ENCODE results near the gene PACS2.
"Not testable (repeated sequence)": the region's sequence is repeated elsewhere in the genome, so short reads cannot be mapped to it uniquely, and the experiment has no call there.

PACS2 gene

GRCh38 chr14:105294142-105294597 lies 20.4 kb upstream of the PACS2 start:
- Histone ChIP-seq H3K36me3 (ENCODE audit: control insufficient read depth, insufficient read depth, low read length) (no peaks in the 10 kb centered on the region), H3K9ac (ENCODE audit: low read length) (no peak overlapping the region), H3K27ac (ENCODE audit: low read depth, low read length) (no peak overlapping the region), H3K4me1 (ENCODE audit: control insufficient read depth, insufficient read depth, low read length) (peaks cover 5% of the 10 kb centered on the region), H3K4me3 (ENCODE audit: low read length) (no peak overlapping the region), H3K27me3 (ENCODE audit: control insufficient read depth, insufficient read depth, low read length) (no peaks in the 10 kb centered on the region)

GRCh38 chr14:105297311-105297710 lies 17.2 kb upstream of the PACS2 start:
- peaks cover 13% of the 10 kb centered on the region for H3K4me1 ChIP-seq (ENCODE audit: control insufficient read depth, insufficient read depth, low read length)
- H3K27me3 ChIP-seq (ENCODE audit: control insufficient read depth, insufficient read depth, low read length); H3K36me3 ChIP-seq (ENCODE audit: control insufficient read depth, insufficient read depth, low read length); H3K4me3 ChIP-seq (ENCODE audit: low read length); H3K27ac ChIP-seq (ENCODE audit: low read depth, low read length); H3K9ac ChIP-seq (ENCODE audit: low read length): not testable (repeated sequence)

DNA sequence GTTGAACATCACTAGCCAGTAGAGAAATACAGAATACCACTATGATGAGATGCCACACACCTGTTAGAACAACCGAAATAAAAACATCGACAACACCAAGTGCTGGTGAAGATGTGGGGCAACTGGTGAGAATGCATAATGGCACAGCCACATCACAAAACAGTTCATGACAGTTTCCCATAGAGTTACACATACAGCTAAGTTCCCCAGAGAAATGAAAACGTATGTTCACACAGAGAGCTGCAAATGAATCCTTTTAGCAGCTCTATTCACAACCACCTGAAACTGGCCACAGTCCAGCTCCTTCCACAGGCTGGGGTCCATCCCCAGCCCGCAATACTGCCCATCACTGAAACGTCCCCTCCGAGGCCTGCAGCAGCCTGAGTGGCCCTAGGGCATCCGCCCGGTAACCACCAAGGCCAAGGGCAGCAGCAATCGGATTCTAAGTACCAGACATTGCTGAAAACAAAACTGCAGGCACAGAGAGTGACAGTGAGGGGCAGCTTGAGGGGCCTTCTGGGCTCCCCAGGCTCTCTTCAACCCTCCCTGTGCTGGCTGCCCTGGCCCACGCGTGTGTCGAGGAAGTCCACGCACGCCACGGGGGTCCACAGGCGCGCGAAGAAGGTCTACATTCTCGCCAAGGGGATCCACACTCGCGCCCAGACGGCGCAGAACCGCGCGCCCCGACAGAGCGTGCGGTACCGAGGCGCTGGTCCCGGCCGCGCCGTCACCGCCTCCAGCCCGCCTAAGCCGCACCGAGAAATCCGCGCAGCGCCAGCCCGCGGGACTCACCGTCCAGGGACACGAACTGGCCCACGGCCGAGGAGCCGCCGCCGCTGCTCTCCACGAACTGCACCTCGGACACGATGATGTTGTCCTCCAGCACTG lies 14.7 kb upstream of the PACS2 start:
- Histone ChIP-seq H3K4me3 (ENCODE audit: low read length) (peak overlapping the region; percentile 95), H3K27me3 (ENCODE audit: control insufficient read depth, insufficient read depth, low read length) (no peaks in the 10 kb centered on the region), H3K9ac (ENCODE audit: low read length) (peak overlapping the region; percentile 7), H3K4me1 (ENCODE audit: control insufficient read depth, insufficient read depth, low read length) (peaks cover 8% of the 10 kb centered on the region), H3K36me3 (ENCODE audit: control insufficient read depth, insufficient read depth, low read length) (no peaks in the 10 kb centered on the region), H3K27ac (ENCODE audit: low read depth, low read length) (peak overlapping the region; percentile 97)

- Histone ChIP-seq H3K27ac (ENCODE audit: low read depth, low read length) (peak within 1 kb of the TSS; percentile 97), H3K9ac (ENCODE audit: low read length) (peak within 1 kb of the TSS; percentile 80), H3K36me3 (ENCODE audit: control insufficient read depth, insufficient read depth, low read length) (no peaks in the 10 kb centered on the region), H3K4me3 (ENCODE audit: low read length) (peak within 1 kb of the TSS; percentile 95), H3K4me1 (ENCODE audit: control insufficient read depth, insufficient read depth, low read length) (peaks cover 8% of the 10 kb centered on the region), H3K27me3 (ENCODE audit: control insufficient read depth, insufficient read depth, low read length) (no peaks in the 10 kb centered on the region)
Observed at GRCh38 chr14:105300542-105301102, 13.9 kb upstream of the PACS2 start, which contains the start of gene BRF1. Gene BRF1, minus strand, starts transcription at chr14:105301001. Its CDS starts 372 bp downstream, at chr14:105300629.

DNA sequence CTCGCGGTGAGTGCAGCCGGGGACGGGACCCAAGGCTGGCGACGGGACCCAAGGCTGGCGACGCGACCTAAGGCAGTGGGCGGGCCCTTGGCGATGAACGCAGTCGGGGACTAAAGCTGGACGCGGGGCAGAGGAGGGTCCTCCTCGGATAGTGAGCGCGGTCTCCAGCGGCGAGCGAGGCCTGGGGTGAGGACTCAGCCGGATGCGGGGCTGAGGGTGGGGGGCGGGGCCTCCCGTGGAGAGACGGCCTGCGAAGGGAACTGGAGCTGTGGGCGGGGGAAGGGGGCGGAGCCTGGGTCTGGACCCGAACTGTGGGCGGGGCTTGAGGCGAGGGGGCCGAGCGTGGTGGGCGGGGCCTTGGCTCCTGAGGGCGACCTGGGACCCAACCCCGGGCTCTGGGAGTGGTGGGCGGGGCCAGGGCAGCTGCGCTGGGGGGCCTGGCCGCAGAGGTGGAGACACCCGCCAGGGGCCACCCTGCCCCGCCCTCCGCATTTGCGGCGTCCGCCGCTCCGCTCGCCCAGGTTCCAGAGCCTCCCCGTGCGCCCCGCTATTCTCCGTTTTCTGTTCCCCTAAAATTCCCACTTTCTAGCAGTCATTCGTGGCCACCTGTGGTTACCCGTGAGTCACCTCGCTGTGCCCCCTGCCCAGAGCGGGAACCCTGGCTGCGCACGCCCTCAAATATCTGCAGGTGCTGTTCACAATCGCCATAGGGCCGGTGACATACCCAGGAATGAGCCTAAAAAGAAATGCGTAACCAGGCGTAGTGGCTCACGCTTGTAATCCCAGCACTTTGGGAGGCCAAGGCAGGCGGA lies 13.2 kb upstream of the PACS2 start:
- Histone ChIP-seq H3K4me1 (ENCODE audit: control insufficient read depth, insufficient read depth, low read length) (peaks cover 8% of the 10 kb centered on the region), H3K36me3 (ENCODE audit: control insufficient read depth, insufficient read depth, low read length) (no peaks in the 10 kb centered on the region), H3K4me3 (ENCODE audit: low read length) (peak overlapping the region; percentile 95), H3K27ac (ENCODE audit: low read depth, low read length) (peak overlapping the region; percentile 97), H3K27me3 (ENCODE audit: control insufficient read depth, insufficient read depth, low read length) (no peaks in the 10 kb centered on the region), H3K9ac (ENCODE audit: low read length) (peak overlapping the region; percentile 80)

DNA sequence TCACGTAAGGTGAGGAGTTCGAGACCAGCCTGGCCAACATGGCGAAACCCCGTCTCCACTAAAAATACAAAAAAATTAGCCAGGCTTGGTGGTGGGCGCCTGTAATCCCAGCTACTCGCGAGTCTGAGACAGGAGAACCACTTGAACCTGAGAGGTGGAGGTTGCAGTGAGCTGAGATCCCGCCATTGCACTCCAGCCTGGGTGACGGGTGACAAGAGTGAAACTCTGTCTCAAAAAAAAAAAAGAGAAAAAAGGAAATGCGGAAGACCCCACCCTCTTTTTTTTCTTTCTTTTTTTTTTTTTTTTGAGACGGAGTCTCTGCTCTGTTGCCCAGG lies 12.7 kb upstream of the PACS2 start:
- Histone ChIP-seq H3K27ac (ENCODE audit: low read depth, low read length) (peak overlapping the region; percentile 97), H3K4me3 (ENCODE audit: low read length) (peak overlapping the region; percentile 70)
- H3K27me3 ChIP-seq (ENCODE audit: control insufficient read depth, insufficient read depth, low read length); H3K9ac ChIP-seq (ENCODE audit: low read length); H3K36me3 ChIP-seq (ENCODE audit: control insufficient read depth, insufficient read depth, low read length); H3K4me1 ChIP-seq (ENCODE audit: control insufficient read depth, insufficient read depth, low read length): not testable (repeated sequence)

GRCh38 chr14:105303949-105304348 lies 10.6 kb upstream of the PACS2 start:
- Histone ChIP-seq H3K36me3 (ENCODE audit: control insufficient read depth, insufficient read depth, low read length) (no peaks in the 10 kb centered on the region), H3K9ac (ENCODE audit: low read length) (no peak overlapping the region), H3K4me1 (ENCODE audit: control insufficient read depth, insufficient read depth, low read length) (peaks cover 8% of the 10 kb centered on the region), H3K27me3 (ENCODE audit: control insufficient read depth, insufficient read depth, low read length) (no peaks in the 10 kb centered on the region), H3K27ac (ENCODE audit: low read depth, low read length) (no peak overlapping the region), H3K4me3 (ENCODE audit: low read length) (no peak overlapping the region)

GRCh38 chr14:105304565-105304964 lies 10.0 kb upstream of the PACS2 start:
- Histone ChIP-seq H3K9ac (ENCODE audit: low read length) (no peak overlapping the region), H3K27me3 (ENCODE audit: control insufficient read depth, insufficient read depth, low read length) (no peaks in the 10 kb centered on the region), H3K27ac (ENCODE audit: low read depth, low read length) (no peak overlapping the region), H3K36me3 (ENCODE audit: control insufficient read depth, insufficient read depth, low read length) (no peaks in the 10 kb centered on the region), H3K4me1 (ENCODE audit: control insufficient read depth, insufficient read depth, low read length) (peaks cover 4% of the 10 kb centered on the region), H3K4me3 (ENCODE audit: low read length) (no peak overlapping the region)

DNA sequence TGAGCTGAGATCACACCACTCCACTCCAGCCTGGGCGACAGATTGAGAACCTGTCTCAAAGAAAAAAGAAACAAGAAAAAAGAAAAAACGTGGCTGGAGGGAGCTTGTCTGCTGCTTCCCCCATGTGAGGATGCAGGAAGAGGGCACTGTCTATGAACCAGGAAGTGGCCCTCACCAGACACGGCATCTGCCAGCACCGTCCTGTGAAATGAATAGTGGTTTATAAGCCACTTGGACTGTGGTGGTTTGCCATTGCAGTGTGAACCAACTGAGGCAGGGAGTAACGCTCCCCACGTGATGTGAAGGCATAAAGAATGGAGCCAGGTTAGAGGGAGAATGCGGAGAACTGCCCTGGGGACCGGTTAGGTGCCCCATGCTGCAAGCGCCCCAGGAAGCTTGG lies 9.2 kb upstream of the PACS2 start:
- no peak overlapping the region for H3K27ac ChIP-seq (ENCODE audit: low read depth, low read length)
- no peaks in the 10 kb centered on the region for H3K36me3 ChIP-seq (ENCODE audit: control insufficient read depth, insufficient read depth, low read length)
- no peaks in the 10 kb centered on the region for H3K27me3 ChIP-seq (ENCODE audit: control insufficient read depth, insufficient read depth, low read length)
- no peaks in the 10 kb centered on the region for H3K4me1 ChIP-seq (ENCODE audit: control insufficient read depth, insufficient read depth, low read length)
- no peak overlapping the region for H3K9ac ChIP-seq (ENCODE audit: low read length)
- no peak overlapping the region for H3K4me3 ChIP-seq (ENCODE audit: low read length)

GRCh38 chr14:105305791-105306190 lies 8.8 kb upstream of the PACS2 start:
- Histone ChIP-seq H3K27me3 (ENCODE audit: control insufficient read depth, insufficient read depth, low read length) (no peaks in the 10 kb centered on the region), H3K4me1 (ENCODE audit: control insufficient read depth, insufficient read depth, low read length) (no peaks in the 10 kb centered on the region), H3K36me3 (ENCODE audit: control insufficient read depth, insufficient read depth, low read length) (no peaks in the 10 kb centered on the region), H3K4me3 (ENCODE audit: low read length) (no peak overlapping the region), H3K27ac (ENCODE audit: low read depth, low read length) (no peak overlapping the region), H3K9ac (ENCODE audit: low read length) (no peak overlapping the region)

DNA sequence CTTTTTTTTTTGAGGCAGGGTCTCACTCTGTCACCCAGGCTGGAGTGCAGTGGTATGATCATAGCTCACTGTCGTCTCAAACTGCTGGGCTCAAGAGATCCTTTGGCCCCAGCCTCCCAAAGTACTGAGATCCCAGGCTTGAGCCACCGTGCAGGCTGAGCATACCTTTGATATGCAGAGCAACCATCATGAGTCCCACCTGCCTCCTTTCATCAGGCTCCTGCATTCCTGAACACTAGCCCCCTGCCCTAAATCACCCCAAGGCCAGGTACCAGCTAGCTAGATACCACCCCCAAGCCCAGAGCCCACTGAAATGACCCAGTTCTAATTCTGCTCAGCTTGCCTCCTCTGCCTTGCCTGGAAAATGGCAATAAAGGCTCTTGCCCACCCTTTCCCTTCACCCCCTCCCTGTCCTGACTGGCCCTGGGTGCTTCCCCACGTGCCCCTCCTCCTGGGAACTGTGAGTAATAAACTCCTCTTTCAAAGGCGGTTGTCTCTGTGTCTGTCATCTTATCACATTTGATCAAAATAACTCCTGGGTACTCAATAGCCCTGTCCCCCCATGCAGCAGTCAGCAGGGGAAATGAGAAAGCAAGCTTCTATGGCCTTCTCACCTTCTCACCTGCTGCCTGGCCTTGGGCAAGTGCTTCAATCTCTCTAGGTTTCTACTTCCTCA lies 7.4 kb upstream of the PACS2 start:
- Histone ChIP-seq H3K4me3 (ENCODE audit: low read length) (no peak overlapping the region), H3K9ac (ENCODE audit: low read length) (no peak overlapping the region), H3K27ac (ENCODE audit: low read depth, low read length) (no peak overlapping the region), H3K4me1 (ENCODE audit: control insufficient read depth, insufficient read depth, low read length) (no peaks in the 10 kb centered on the region), H3K36me3 (ENCODE audit: control insufficient read depth, insufficient read depth, low read length) (no peaks in the 10 kb centered on the region), H3K27me3 (ENCODE audit: control insufficient read depth, insufficient read depth, low read length) (no peaks in the 10 kb centered on the region)

DNA sequence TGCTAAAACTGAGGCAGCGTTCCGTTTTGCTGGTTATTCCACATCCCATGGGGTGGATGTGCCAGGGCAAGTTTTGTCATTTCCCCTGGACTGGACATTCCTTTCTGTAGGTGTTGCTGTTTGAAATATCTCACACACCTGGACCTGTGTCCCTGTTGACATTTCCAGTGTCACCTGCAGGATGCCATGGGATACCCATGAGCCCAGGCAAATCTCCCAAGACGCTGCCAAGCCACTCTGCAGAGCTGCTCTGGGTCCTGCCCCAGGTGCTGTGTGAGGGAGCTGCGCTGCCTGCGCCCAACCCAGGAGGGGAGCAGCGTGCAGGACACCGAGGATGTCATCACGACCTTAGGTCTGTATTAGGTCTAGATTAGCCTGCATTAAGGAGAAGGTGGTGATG lies 5.2 kb upstream of the PACS2 start:
- H3K36me3 ChIP-seq (ENCODE audit: control insufficient read depth, insufficient read depth, low read length) = no peaks in the 10 kb centered on the region
- H3K4me1 ChIP-seq (ENCODE audit: control insufficient read depth, insufficient read depth, low read length) = peaks cover 6% of the 10 kb centered on the region
- H3K4me3 ChIP-seq (ENCODE audit: low read length) = no peak overlapping the region
- H3K27ac ChIP-seq (ENCODE audit: low read depth, low read length) = no peak overlapping the region
- no peak overlapping the region for H3K9ac ChIP-seq (ENCODE audit: low read length)
- H3K27me3 ChIP-seq (ENCODE audit: control insufficient read depth, insufficient read depth, low read length) = no peaks in the 10 kb centered on the region
